Measurements from ENCODE around the gene SDK2.

Gene SDK2

DNA sequence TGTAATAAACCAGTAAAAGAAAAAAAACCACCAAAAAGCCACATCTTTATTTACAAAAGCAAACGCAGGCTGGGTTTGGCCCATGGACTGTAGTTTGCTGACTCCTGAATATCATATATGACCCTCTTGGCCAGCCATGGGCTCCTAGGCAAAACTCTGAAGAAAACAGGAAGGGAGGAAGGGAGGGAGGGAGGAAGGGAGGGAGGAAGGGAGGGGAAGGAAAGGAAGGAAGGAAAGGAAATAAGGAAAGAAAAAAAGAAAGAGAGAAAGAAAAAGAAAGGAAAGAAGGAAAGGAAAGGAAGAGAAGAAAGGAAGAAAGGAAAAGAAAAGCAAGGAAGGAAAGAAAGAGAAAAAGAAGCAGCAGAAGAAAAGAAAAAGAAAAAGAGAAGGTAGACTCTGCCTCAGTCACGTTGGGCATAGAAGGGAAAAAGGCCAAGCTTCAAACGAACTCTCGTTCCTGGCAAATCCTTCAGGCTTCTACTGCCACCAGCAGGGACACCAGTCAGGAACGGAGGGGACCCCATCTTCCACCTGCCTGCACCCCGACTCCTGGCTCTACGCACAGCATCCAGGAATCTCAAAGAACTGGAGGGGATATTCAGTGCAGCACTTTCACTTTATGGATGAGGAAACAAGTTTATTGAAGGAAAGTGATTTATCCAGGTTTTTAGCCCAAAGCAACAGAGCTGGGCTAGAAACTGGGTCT, 354.5 kb downstream of the SDK2 start:
- DNase-seq = no peak

DNA sequence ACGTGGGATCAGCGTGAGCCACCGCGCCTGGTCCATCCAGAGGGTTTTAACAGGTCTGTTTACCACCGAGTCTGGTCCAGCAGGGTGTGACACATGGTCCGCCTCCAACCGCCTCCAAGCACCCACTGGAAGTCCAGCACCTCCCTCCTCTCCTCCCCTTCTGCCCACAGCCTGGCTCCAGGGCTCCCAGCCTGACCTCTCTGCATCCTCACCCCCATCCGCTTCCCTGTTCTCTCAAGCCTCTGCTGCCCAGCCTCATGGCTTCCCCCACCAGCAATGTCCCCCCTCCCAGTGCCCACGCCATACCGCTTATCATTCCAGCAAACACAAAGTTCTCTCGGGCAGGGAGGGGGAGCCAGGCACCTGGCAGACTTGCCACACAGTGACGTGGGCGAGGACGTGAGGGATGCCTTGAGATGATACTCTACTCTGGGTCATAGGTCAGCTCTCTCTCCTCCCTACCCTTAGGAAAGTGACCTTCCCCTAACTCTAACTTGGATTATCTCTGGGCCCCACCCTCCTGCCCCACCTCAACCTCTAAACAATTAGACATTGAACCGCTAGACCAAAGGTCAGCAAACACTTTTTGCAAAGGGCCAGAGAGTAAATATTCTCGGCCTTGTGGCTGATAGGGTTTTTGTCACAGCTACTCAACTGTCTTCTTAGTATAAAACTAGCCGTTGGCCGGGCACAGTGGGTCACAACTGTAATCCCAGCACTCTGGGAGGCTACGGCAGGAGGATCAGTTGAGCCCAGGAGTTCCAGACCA, 355.5 kb downstream of the SDK2 start:
- no peak for DNase-seq

DNA sequence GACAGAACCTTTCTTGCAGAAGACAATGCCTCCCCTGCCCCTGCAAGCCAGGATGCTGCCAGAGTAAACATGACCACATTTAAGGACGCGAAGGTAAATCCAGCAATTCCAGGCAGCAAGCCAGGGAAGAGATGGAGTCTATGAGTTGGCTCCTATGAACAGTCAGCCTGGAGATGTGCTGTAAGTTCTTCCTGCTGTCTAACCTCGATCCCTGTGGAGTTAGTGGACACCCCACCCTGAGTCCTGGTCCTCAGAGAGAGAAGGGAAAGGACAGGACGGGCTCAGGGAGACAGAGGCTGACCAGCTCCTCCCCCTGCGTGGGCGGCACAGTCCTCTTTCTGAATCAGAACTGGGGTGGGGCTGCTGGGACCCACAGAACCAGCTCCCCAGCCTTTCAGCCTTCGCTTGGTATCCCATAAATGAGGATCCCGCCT, 357.4 kb downstream of the SDK2 start:
- no peak for DNase-seq

DNA sequence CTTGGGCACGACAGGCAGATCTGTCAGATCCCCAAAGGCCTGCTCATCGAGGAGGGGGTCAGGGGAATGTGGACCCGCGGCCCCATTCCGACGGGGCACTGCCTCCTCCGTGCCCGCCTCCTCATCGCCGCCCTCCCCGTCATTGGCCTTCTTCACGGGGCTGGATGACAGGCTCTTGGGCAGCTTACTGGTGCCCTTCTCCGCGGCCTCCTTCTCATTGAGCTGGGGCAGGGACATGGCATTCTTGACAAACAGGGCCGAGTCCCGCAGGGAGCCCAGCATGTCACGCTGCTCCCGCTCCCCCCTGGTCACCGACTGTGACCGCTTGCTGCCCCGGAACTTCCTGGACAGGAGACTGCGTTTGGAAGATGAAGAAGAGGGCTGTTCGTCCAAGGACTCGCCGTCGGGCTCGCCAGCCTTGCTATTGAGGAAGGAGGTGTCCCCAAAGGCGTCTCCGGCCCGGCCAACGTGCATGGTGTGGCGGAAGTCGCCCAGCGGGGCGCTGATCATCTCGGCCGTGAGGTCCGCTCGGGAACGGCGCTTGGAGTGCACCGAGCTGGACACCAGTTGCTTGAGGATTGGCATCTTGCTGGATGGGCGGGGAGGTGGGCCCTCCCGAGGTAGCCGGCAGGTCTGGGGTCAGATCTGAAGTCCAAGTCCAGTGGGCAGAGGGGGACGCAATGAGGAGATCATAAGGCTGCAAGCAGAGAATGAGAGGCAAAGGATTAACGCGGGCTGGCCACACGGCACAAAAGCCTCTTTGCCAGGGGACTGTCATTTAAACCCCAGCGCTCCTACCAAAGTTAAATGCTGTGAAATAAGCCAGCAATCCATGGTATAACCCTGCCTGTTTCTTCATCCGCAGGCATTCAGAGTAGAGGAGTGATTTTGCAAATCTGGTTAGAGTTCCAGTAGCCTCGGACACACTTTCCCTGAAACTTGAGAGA, 358.1 kb downstream of the SDK2 start:
- no peak for DNase-seq

DNA sequence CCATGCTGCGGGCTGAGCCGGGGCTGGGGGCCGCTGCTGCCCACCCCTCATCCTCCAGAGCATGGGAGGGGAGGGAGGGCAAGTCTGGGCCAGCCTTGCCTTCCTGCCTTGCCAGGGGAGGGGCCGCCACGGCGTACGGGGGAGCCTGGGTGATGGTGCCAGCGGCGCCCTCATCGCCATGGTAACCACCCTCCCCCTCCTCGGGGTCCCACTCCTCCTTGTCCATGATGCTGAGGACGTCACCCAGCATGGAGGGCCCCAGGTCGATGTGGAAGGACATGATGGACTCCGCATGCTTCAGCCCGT, 358.7 kb downstream of the SDK2 start:
- DNase-seq = no peak

DNA sequence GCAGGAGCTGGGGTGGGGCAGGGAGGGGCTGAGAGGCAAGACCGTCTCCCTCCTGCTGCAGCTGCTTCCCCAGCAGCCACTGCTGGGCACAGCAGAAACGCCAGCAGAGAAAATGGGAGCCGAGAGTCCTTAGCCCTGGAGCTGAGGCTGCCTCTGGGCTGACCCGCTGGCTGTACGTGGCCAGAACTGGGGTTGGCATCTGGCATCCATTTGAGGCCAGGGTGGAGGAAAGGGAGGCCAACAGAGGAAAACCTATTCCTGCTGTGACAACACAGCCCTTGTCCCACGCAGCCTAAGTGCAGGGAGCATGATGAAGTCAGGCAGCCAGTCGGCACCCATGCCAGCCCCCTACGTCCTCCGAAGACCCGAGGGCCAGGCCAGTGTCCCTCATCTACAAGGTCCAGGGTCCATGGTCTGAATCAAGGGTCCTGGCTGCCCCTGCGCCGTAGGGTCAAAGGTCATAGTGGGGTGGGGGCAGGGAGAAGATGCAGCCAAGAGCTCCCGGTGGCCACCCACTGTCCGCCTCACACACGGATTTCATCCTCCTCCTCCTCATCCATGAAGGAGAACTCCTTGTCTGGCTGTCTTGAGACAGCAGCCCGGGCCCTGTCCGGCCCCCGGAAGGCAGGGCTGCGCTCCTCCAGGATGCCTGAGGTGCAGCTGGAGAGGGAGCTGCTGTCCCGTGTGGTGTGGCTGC, 359.2 kb downstream of the SDK2 start:
- no peak for DNase-seq

All from GF-D8 (cell line).